Endothelial cell (in vitro differentiated cells): ENCODE measurements around the gene GUCA2B. TPM values are rescaled to one million over a fixed set of nuclear protein-coding genes. Genes with fewer than 3 reads are reported as not detected.

ENCODE experiments used
- DNase-seq: peaks from one replicate; pipeline ENCODE4 v3.0.0; 2021; ENCODE audit warnings: low spot score
- H3K27ac Mint-ChIP-seq: one replicate; pipeline ENCODE4 v1.8.0; 2021; ENCODE audit warnings: mixed read lengths, inconsistent platforms; ENCODE audit not compliant: unreplicated experiment
- H3K27me3 Mint-ChIP-seq: one replicate; pipeline ENCODE4 v1.8.0; 2021; ENCODE audit warnings: mild to moderate bottlenecking, moderate library complexity, mixed read lengths, inconsistent platforms; ENCODE audit not compliant: unreplicated experiment
- H3K36me3 Mint-ChIP-seq: one replicate; pipeline ENCODE4 v1.8.0; 2021; ENCODE audit warnings: mild to moderate bottlenecking, low read depth, mixed read lengths, inconsistent platforms; ENCODE audit not compliant: unreplicated experiment
- H3K4me1 Mint-ChIP-seq: one replicate; pipeline ENCODE4 v1.8.0; 2021; ENCODE audit warnings: mild to moderate bottlenecking, mixed read lengths, inconsistent platforms; ENCODE audit not compliant: unreplicated experiment
- H3K4me3 Mint-ChIP-seq: one replicate; pipeline ENCODE4 v1.8.0; 2021; ENCODE audit warnings: mild to moderate bottlenecking, mixed read lengths, inconsistent platforms; ENCODE audit not compliant: unreplicated experiment
- H3K9me3 Mint-ChIP-seq: one replicate; pipeline ENCODE4 v1.8.0; 2021; ENCODE audit warnings: mixed read lengths, inconsistent platforms; ENCODE audit not compliant: unreplicated experiment
- CTCF ChIP-seq: fragments of 200-600 bp; sonication (generic); IDR thresholded peaks from one replicate; pipeline ENCODE4 v1.5.0; 2021; ENCODE audit warnings: antibody characterized with exemption; ENCODE audit not compliant: unreplicated experiment
- total RNA-seq: library from RNA; stranded (reverse); fragmentation: NEBNext Ultra II Directional; extraction: Animal tissue kit (Norgen Biotek cat#: 25700); gene quantifications from one replicate; pipeline ENCODE4 v1.2.1, GENCODE V29; 2021; ENCODE audit not compliant: unreplicated experiment

The GUCA2B gene
- total RNA-seq, 1 donor from 2014 or later = not detected

- Mint-ChIP-seq H3K9me3 (no peaks in the 10 kb centered on the region), H3K36me3 (peaks cover 14% of the 10 kb centered on the region), H3K27ac (no peak overlapping the region), H3K27me3 (peaks cover 3% of the 10 kb centered on the region), H3K4me3 (no peak overlapping the region), H3K4me1 (peaks cover 19% of the 10 kb centered on the region)
- TF ChIP-seq CTCF = peak; percentile 79
- DNase-seq = no peak
These were observed 23.8 kb downstream of the GUCA2B start for GRCh38 chr1:42176902-42177519.

GRCh38 chr1:42177541-42177981 is 24.4 kb downstream of the GUCA2B start:
- Mint-ChIP-seq H3K9me3 (no peaks in the 10 kb centered on the region), H3K4me1 (peaks cover 13% of the 10 kb centered on the region), H3K27ac (peak overlapping the region; percentile 74), H3K4me3 (peak overlapping the region; percentile 34), H3K27me3 (no peaks in the 10 kb centered on the region), H3K36me3 (peaks cover 14% of the 10 kb centered on the region)
- no peak for TF ChIP-seq CTCF
- no peak for DNase-seq

GRCh38 chr1:42178249-42178648 is 25.0 kb downstream of the GUCA2B start:
- Mint-ChIP-seq H3K4me1 (peaks cover 11% of the 10 kb centered on the region), H3K9me3 (no peaks in the 10 kb centered on the region), H3K27ac (no peak overlapping the region), H3K27me3 (no peaks in the 10 kb centered on the region), H3K4me3 (no peak overlapping the region), H3K36me3 (peaks cover 17% of the 10 kb centered on the region)
- DNase-seq = no peak
- no peak for TF ChIP-seq CTCF

DNA sequence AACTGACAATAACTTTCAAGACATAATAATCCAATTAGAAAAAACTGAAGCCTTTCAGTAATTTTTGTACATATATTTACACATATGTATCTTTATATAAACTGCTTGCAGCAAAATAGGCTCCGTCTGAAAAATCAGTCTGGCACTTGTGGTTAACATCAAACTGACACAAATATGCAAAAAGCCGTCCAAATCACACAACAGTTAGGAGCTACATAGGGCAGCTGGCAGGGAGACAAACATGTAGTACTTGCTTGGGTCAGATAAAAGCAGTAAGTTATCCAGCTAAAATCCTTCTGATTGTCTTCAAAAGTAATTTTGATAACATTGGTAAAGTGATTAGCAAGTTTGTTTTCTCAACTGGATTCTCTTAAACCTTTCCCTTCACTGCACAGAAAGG is 26.1 kb downstream of the GUCA2B start:
- Mint-ChIP-seq H3K27me3 (no peaks in the 10 kb centered on the region), H3K36me3 (peaks cover 19% of the 10 kb centered on the region), H3K9me3 (no peaks in the 10 kb centered on the region), H3K4me1 (peaks cover 17% of the 10 kb centered on the region), H3K27ac (no peak overlapping the region), H3K4me3 (no peak overlapping the region)
- TF ChIP-seq CTCF = no peak
- no peak for DNase-seq

GRCh38 chr1:42179900-42180329 is 26.7 kb downstream of the GUCA2B start:
- no peak overlapping the region for H3K4me3 Mint-ChIP-seq
- no peaks in the 10 kb centered on the region for H3K9me3 Mint-ChIP-seq
- DNase-seq = no peak
- peaks cover 23% of the 10 kb centered on the region for H3K4me1 Mint-ChIP-seq
- peak overlapping the region; percentile 25 for H3K27ac Mint-ChIP-seq
- H3K36me3 Mint-ChIP-seq = peaks cover 25% of the 10 kb centered on the region
- TF ChIP-seq CTCF = no peak
- no peaks in the 10 kb centered on the region for H3K27me3 Mint-ChIP-seq
